Endothelial cell of coronary artery (primary cell): ENCODE results near the gene MSMO1. TPM values are rescaled to one million over a fixed set of nuclear protein-coding genes. Genes with fewer than 3 reads are reported as not detected.

ENCODE experiments used
- total RNA-seq: library from RNA; depleted of rRNA; stranded (reverse); fragments of >200 nt; gene quantifications from 2 replicates; pipeline ENCODE4 v1.2.3, GENCODE V29; 2014

Gene MSMO1
- 54.9 and 55.5 TPM in 2 replicates for total RNA-seq

GRCh38 chr4:165327211-165328100, at the start of gene MSMO1:
MSMO1 (plus strand) TSS chr4:165327669; CDS start chr4:165333371, 5,702 bp downstream.

GRCh38 chr4:165378745-165379677, 51.5 kb downstream of the MSMO1 start, which contains the start of gene CPE:
CPE (plus strand) TSS chr4:165379008; CDS start chr4:165379222, 214 bp downstream.

Other genes starting within 250 kb of the MSMO1 start
- gene TMEM192, start 214.8 kb upstream of the MSMO1 start, total RNA-seq = 3.8 and 5.6 TPM in 2 replicates
- 29.4 and 34.4 TPM in 2 replicates for gene KLHL2, start 120.1 kb upstream of the MSMO1 start, total RNA-seq
- gene CPE, start 51.3 kb downstream of the MSMO1 start, total RNA-seq = 1.4 and 1.9 TPM in 2 replicates